ENCODE data around the gene FBXO38.

GRCh38 chr5:148446611-148447010 lies 62.9 kb downstream of the FBXO38 start:
- TF ChIP-seq, protein P1, sequence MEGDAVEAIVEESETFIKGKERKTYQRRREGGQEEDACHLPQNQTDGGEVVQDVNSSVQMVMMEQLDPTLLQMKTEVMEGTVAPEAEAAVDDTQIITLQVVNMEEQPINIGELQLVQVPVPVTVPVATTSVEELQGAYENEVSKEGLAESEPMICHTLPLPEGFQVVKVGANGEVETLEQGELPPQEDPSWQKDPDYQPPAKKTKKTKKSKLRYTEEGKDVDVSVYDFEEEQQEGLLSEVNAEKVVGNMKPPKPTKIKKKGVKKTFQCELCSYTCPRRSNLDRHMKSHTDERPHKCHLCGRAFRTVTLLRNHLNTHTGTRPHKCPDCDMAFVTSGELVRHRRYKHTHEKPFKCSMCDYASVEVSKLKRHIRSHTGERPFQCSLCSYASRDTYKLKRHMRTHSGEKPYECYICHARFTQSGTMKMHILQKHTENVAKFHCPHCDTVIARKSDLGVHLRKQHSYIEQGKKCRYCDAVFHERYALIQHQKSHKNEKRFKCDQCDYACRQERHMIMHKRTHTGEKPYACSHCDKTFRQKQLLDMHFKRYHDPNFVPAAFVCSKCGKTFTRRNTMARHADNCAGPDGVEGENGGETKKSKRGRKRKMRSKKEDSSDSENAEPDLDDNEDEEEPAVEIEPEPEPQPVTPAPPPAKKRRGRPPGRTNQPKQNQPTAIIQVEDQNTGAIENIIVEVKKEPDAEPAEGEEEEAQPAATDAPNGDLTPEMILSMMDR (IDR thresholded peaks at IDR 0.05), result no peak
- no peak for TF ChIP-seq POLR2A (IDR thresholded peaks at IDR 0.05)

All from adrenal gland (tissue), 5 donors.